G401.6 (cell line): Measurements from ENCODE around the gene IP6K3.
A peak's percentile ranks its signal among the peaks of the same experiment; 100 is the strongest.

Experiments
- FAIRE-seq: peaks from 2 replicates; lab custom pipeline; 2012; peaks lifted over from hg19 to GRCh38; lab: Jason Lieb, UNC

The IP6K3 gene

DNA sequence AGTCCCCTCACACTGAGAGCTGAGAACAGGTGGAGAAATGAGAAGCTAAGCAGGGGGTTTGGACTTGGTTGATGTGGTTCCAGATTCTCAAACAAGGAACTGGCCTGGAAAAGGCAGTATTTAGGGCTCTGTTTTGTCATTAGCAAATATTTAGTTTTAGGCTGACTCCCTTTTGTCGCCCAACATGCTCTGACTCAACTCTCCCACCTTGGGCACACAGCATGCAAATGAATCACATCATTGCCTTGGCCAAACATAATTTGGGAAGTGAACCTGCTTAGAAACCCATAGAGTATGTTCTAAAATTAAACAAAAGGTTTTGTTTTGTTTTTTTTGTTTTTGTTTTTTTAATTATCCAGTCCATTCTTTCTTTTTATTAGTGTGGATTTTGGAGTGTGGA, 25.7 kb downstream of the IP6K3 start:
- FAIRE-seq, result peak; percentile 11

DNA sequence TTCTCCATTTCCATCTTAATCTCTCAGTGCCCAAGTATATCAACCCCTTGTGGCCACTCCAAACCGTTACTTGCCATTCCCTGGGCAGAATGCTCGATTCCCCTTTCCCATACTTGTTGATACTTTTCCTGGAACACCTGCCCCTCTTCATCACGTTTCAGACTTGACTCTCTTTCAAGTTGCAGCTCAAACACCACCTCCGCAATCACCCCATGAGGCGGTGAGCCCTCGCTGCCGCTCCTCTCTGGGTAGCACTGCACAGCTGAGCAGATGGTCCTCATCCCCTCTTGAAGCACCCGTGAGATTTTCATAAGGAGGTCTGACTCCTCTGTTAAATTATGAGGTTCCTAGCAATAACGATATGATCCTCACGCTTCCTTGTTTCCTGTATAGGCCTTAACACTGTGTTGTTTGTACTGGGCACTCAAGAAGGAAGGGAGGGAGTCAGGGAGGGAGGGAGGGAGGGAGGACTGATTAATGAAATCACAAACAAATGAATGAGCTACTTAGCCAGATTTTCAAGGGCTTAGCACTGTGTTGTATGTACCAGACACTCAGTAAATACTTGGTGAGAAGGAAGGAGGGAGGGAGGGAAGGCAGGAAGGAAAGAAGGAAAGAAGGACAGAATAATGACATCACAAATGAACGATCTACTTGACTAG, 27.2 kb downstream of the IP6K3 start:
- FAIRE-seq, result no peak

DNA sequence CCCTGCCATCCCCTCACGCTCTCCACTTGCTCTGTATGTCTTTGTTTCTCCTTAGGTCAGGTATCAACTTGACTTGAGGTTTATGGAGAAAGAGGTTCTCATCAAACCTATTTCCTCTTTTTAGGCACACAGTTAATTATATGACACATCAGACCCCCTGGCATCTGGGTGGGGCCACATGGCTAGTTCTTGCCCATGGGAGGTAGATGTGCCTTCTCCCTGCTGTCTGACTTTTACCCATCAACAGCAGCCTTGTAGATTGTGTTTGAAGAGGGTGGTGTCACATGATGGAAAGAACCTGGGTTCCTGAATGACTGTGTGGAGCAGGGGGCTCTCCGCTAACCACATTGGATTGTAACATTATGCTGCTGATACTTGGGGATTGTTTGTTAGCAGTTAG, 28.0 kb downstream of the IP6K3 start:
- FAIRE-seq, result no peak

DNA sequence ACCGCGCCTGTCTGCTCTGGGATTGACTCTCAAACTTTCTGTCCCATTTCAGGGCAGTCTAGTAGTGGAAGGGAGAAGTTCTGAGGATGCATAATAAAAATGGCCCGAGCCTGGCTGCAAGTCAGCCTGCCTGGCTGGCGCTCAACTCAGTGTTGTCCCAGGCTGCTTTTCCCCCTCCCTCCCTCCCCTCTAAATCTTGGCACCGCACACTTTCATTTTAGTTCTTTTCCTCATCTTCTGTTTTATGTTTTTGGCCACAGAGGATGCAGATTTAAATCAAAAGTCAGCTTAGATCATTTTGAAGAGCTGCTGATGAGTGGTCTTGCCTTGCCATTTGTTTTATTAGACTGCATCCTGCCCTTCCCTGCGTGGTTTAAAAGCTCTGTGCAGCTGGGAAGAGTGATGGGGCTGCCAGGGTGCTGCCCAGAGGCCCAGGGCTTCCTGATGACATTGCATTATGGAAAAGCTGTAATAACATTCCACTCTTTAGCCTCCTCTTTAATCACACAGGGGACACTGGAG, 28.7 kb downstream of the IP6K3 start:
- no peak for FAIRE-seq

DNA sequence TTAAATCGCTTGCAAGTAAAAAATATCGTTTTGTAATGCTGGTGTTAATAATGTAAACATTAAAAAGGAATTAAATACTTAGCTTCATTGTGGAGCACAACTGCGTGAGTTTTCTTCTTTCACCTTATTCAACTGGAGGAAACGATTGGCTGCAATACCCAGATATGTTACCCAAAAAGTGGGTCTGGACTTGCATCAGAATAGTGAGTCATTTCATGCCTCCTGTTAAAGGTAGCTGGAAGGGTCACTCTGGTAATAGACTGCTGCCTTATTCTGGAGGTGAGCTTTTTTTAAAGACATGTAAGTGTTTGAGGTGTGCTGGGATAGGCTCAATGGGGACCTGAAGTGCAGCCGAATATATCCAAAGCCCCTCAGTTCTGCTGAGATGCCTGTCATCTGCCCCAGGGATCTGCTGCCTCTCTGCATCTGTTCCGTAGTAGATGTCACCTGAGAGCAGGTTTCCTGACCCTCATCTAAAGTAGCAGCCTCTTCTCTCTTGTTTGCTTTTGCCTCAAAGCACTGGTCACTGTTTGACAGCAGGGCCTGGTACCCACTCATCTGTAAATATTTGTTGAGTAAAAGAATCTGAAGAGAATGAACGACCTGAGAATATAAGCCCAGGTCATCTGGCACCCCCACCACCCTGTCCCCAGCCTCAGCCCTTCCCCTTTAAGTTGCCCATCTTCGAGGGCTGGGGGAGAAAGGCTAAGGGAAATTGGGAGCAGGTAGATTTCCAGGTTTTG, 29.6 kb downstream of the IP6K3 start:
- FAIRE-seq, result no peak

DNA sequence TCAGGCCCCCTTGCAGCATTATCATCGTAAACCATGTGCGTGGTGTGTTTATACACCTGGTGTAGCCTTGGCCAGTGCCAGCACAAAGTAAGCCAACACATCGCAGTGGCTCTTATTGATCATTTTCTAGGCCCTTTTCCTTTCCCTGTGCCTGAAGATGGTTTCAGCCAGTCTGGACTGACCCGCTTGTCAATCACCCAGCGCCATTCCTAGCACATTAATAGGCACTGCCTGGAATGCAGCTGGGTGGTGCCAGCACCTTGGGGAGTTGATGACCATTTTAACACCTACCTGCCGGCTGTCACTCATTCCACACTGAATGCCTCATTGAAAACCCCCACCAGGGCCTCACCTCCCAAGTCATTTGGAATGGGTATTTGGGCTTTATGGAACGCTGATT, 30.3 kb downstream of the IP6K3 start:
- FAIRE-seq, result no peak

DNA sequence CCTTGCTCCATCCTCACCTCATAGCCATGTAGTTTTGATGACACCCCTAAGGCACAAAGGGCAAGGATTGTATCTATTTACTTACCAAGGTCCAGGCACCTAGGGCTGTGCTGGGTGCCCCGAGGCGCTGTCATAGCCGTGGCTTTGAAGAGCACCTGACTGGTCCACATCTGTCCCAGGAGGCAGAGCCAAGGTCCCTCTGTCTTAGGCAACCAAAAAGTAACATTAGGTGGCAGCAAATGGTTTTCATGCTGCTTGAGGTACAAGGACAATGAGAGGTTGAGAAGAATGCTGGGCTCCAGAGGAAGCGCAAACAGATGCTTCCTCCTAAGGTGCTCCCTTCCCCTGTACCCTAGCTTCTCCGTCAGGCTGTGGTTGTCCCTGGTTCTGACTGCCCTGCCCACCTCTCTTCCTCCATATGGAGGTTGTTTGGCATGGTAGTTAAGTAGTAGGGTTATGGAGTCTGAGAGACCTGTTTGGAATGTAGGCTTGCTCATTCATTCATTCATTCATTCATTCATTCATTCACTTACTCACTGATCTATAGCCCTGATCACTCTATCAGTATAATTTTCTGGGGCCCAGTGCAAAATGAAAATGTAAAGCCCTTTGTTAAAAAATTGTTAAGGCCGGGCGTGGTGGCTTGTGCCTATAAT, 32.2 kb downstream of the IP6K3 start:
- FAIRE-seq, result no peak

DNA sequence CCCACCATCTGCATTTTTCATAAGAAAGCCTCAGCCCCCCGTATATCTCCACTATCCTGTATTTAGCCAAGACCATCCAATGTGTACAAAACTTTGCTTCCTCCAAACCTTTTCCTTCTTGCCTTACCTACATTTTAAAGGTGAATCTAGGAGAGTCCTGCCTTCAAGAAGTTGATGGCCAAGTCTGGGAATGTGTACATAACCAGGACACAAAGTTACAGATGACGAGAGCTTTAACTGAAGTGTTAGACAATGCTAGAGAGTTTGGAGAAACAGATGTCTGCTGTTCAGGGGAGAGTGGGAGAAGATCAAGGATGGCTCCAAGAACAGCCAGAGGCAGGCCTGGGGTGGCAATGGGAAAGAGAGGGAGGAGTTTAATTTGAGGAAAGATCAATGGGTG, 32.9 kb downstream of the IP6K3 start:
- no peak for FAIRE-seq

DNA sequence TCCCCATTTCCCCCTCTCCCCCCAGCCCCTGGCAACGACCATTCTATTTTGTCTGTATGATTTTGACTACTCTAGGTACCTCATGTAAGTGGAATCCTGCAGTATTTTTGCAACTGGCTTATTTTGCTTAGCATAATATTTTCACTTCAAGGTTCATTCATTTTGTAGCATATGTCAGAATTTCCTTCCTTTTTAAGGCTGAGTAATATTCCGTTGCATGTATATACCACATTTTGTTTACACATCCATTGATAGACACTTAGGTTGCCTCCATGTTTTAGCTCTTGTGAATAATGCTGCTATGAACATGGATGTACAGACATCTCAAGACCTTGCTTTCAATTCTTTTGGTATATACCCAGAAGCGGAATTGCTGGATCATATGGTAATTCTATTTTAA, 33.8 kb downstream of the IP6K3 start:
- no peak for FAIRE-seq

DNA sequence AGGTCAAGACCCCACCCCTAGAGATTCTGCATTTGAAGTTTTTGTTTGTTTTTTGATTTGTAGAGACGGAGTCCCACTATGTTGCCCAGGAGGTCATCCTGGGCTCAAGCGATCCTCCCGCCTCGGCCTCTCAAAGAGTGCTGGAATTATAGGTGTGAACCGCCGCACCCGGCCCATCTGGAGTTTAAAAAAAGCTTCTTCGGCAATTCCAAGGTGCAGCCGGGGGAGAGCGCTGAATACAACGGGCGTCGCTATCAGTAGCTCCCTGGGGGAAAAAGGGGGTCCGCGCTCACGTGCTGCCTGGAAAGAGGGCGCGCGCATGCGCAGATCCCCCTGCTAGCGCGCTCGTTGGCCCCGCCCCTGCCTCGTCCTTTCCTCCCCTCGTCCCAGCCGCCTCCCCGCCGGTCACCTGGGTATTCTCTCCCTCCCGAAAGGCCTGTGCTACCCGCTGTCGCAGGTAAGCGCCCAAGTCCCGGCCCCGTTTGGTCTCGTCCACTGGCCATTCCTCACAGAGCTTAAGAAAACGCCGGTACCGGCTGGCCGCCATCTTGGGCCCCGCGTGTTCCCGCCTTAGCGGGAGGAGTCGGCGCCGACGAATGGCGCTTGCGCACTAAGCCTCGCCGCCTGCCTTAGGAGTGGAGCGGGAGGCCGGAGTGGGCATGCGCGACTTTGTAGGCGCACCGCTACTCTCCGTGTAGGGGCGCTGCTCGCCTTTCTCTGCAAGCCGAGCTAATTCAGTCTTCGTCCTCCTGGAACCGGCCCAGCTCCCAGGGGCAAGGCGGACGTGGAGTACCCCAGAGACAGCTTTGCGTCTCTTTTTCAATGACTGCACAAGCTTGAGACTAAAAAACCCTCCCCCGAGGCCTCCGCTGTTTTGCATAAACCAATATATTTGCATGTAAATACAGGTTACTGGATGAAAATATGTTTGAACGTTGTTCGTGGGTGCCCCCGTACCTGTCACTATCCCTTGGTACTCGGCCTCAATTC, 35.3 kb downstream of the IP6K3 start, which contains the start of gene UQCC2:
TSS of gene UQCC2 (minus strand) at position 561 of the 990 bp plus-strand sequence. CDS start at position 547, 14 bp downstream.
- FAIRE-seq, result peak; percentile 95

DNA sequence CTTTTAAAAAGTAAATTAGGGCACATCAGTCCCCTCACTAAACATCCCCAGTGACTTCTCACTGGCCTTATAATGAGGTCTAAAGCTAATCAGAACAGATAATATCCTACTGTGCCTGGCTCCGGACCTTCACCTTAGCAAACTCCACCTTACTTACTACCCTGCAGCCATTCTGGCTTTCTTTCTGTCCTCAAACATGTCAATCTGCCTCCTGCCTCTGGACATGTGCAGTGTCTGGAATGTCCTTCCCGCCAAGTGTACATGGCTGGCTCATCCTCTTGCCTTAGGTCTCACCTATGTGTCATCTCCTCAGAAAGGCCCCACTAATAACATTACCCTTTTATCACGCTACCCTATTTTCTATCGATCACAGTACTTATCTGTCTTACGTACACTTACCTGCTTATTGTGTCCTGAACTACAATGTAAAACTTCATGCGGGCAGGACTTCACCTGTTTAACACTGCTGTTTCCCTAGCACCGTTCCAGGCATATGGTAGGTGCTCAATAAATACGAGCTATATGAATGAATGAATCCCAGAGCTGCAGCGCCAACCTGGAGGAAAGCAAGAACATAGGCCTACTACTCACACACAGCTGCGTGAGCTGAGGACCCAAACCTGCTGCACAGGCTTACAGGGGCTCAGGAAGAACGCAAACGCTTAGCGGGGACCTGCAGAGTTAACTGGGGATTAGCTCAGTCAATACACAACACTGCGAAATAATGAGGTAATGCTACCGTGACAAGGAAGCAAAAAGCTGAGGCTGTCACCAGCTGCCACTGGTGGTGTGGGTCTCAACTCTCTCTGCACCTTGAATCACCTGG, 36.2 kb downstream of the IP6K3 start:
- FAIRE-seq, result no peak

DNA sequence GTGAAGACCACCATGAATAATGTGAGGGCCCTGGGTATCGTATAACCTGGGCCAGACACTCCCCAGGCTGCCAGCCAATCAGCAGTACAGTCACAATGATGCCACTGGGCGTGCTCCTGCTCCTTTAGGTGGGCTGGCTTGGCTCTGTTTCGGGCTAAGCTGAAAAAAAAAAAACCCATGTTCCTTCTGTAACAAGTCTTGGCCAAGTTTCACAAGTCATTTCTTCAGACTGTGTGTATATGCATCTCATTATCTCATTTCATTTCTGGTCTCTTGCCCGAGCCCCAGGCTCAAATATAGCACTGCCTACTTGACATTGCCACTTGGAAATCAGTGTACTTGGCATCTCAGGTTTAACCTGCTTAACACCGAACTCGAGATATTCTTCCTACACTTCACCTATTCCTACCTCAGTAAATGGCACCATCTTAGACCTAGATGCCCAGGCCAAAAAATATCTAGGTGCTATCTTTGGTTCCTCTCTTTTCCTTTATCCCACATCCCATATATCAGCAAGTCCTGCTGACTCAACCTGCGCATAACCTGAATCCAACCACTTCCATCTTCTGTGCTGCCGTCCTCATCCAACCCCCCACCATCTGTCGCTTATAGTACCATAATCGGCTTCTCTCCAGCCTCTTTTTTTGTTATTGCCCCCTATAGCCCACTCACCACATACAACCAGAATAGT, 37.0 kb downstream of the IP6K3 start:
- FAIRE-seq, result no peak

DNA sequence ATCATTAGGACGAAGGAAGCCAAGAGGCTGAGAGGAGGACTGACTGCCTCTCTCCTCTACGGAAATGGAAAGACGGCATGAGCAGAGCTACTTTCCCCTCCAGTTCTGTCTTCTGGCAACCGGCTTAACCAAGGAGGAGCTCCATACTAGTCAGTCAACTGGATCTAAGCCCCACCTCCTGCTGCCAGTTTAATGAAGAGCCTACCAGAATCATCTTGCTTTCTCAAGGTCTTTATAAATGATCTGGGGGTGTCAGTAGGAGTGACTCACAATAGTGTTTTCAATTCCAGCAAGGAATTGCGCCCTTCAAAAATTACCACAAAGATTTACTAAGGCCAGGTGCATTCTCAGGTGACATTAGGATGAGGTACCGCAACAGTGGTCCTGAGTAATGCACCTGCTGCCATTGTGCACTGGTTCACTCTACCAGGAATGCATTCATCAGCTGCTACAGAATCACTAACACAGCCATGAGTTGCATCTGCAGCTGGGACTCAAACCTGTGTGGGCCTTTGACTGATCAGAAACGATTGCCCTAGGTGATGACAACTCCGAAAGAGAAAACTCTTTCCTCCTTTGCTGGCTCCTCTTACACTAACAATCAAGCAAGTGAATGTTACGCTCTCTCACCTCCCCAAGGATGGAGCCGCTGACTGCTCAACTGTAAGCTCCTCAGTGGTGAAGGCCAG, 38.0 kb downstream of the IP6K3 start:
- no peak for FAIRE-seq

DNA sequence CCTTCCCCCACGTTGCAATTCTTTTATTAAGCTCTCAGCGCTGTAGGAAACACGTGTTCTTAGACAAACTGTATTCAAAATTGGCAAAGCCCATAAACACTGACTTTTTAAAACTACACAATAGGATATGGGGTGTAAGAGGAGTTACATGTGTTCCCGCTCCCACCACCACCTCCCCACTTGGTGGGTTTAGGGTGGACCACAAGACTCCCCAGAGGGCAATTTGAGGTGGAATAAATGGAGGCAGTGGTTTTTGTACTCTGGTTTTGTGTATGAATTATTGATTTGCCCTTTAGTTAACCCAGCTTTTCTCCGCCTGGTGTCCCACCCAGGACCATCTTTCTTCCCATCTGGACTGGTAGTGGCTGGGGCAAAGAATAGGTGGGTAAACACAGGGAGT, 38.9 kb downstream of the IP6K3 start:
- no peak for FAIRE-seq

DNA sequence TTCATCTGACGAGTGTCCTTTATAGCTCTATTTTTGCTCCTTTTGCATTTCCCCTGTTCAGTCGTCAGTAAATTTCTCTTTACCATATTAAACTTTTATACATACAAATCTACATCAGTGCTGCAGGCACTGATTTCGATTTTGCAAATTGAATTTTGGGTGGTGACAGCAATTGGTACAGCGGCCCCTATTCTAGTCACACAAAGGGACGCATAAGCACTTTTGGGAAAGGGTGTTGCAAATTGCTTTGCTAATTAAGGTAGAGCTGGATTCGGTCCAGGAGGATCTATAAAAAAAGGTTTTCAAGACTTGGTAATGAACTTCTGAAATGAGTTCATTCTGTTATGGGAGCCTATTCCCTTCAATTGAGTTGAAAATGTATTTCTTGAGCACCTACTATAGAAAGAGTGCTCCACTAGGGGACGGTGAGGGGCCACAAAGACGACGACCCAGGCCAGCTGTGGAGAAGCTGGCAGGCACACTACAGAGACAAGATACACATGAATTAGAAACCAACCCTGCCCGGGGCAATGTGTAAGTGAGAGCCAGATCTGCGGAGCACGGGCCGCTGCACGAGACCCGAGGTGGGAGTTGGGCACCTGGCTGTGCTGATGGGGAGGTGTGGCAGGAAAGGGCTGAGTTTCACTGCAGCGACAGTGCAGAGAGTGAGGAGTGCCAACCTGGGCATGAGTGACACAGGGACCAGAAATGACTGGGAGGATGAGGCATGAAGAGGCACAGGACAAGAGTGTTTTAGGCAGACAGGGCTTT, 40.6 kb downstream of the IP6K3 start:
- FAIRE-seq, result no peak

DNA sequence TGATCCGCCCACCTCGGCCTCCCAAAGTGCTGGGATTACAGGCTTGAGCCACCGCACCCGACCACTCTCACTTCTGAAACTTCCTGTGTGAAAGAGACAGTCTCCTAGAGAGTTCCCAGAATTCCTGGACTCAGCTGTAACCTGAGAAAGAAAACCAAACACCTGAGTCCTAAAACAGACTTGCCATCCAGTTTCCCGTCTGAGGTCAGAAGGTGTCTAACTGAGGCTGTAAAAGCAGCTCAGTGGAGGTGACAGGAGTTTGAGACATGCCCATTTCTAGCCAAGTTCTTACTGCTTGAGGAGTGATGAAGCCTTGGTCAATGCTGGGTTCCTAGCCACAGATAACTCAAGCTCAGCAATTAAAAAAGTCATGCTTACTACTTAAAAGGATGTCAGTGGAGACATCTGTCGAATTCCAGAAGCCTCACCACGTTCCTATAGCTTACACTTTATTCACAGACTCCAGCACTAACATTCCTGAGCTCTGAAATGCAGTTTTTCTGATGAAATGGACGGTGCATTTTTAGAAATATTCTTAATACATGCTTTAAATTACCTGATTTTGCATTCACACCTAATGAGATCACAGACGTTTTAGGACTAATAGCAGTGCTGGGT, 41.3 kb downstream of the IP6K3 start:
- no peak for FAIRE-seq

DNA sequence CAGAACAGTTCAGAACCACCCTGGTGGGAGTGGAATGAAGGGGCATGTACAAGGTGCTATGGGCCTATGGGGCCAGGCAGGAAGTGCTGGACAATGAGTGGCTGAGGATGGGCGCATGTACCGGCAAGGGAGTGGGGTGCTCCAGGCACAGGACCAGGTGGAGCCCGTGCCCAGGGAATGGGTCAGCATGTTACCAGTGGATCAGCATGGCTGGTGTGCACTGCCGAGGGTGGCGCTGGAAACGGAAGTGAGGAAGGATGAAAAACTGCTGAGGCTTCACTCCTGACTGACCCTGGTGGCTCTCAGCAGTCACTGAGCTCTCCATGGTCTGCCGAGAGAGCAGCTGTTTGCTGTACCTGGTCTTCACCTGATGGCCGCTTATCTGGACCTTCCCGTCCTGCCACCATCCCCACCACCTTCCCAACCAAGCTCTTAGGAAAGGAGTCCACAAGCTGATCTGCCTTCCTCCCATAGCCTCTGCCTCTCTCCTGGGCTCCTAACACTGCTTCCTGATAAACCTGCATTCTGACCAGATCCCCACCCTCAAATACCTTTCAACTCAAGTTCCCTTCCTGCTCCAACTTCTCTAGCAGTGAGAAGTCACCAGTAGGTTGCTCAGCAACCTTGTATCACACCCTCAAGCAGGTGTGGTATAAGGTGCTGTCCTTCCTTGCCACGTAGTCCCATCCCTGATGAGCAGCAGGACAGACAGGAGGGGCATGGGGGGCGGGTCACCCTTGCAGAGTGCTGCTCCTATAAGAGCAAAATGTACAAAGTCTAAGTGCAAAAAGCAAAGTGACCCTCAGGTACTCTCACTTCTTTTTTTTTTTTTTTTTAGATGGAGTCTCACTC, 42.3 kb downstream of the IP6K3 start:
- no peak for FAIRE-seq
